Body of pancreas (tissue), 4 donors: ENCODE measurements around the gene PVALB. TPM values are rescaled to one million over a fixed set of nuclear protein-coding genes. Genes with fewer than 3 reads are reported as not detected.

Experiments used
- ATAC-seq: fragments of 150-250 bp; one replicate; pipeline ENCODE4 v1.9.1; 2016
- DNase-seq, 4 donors: peaks; one replicate each; pipeline ENCODE4 v3.0.0-alpha.2; 2019
- H3K27ac ChIP-seq, 4 donors: fragments of 200-600 bp; sonication (generic); 1 replicate in 3 of 4; 2 replicates in 1 of 4; pipeline versions ENCODE4 v1.5.1 to v1.6.1; 2016 to 2019; ENCODE audit warnings: mild to moderate bottlenecking in 1 of 4, mixed read lengths in 1 of 4, moderate library complexity in 1 of 4
- H3K27me3 ChIP-seq, 2 donors: fragments of 200-600 bp; sonication (generic); one replicate each; pipeline ENCODE4 v1.6.0; 2016; ENCODE audit warnings: mild to moderate bottlenecking in 1 of 2
- H3K36me3 ChIP-seq, 2 donors: fragments of 200-600 bp; sonication (generic); replicated peaks in 1 of 2; 2 replicates each; pipeline ENCODE4 v1.5.1; 2016; ENCODE audit warnings: low read depth in 2 of 2; ENCODE audit not compliant: insufficient read depth in 1 of 2
- H3K4me1 ChIP-seq: fragments of 200-600 bp; sonication (generic); one replicate; pipeline ENCODE4 v1.6.0; 2016
- H3K4me3 ChIP-seq, 2 donors: fragments of 200-600 bp; sonication (generic); 1 replicate in 1 of 2; 2 replicates in 1 of 2; pipeline ENCODE4 v1.5.1; 2016 to 2019
- H3K9me3 ChIP-seq, 3 donors: fragments of 200-600 bp; sonication (generic); 1 replicate in 2 of 3; 2 replicates in 1 of 3; pipeline ENCODE4 v1.5.1; 2016
- POLR2A ChIP-seq, 3 donors: fragments of 450-650 bp; IDR thresholded peaks; one replicate each; pipeline ENCODE4 v1.6.1; 2016; ENCODE audit warnings: antibody characterized with exemption in 3 of 3, mild to moderate bottlenecking in 2 of 3
- WGBS, 2 donors: methylation state at CpG; one replicate each; pipeline ENCODE4 v1.1.5; 2017; 5-methylcytosine and 5-hydroxymethylcytosine counted together
- intact Hi-C: fragments of 100-400 bp; cut with DNase I; formaldehyde crosslinking; loops from one replicate; pipeline ENCODE4 v1.15.1; 2023
- total RNA-seq, 2 donors: library from RNA; depleted of rRNA; stranded (reverse); fragments of >200 nt; gene quantifications; one replicate each; pipeline ENCODE4 v1.1.0, GENCODE V29; 2016
- TF ChIP-seq, protein P1 (sequence below), 7 experiments: fragments of 450-650 bp in 4 of 7; fragments of 200-600 bp in 3 of 7; sonication (generic) in 3 of 7; IDR thresholded peaks; one replicate each; pipeline ENCODE4 v1.5.1; 2016 to 2019; ENCODE audit warnings: antibody characterized with exemption in 7 of 7

PVALB gene
- total RNA-seq, 2 donors from 2014 or later: not detected

DNA sequence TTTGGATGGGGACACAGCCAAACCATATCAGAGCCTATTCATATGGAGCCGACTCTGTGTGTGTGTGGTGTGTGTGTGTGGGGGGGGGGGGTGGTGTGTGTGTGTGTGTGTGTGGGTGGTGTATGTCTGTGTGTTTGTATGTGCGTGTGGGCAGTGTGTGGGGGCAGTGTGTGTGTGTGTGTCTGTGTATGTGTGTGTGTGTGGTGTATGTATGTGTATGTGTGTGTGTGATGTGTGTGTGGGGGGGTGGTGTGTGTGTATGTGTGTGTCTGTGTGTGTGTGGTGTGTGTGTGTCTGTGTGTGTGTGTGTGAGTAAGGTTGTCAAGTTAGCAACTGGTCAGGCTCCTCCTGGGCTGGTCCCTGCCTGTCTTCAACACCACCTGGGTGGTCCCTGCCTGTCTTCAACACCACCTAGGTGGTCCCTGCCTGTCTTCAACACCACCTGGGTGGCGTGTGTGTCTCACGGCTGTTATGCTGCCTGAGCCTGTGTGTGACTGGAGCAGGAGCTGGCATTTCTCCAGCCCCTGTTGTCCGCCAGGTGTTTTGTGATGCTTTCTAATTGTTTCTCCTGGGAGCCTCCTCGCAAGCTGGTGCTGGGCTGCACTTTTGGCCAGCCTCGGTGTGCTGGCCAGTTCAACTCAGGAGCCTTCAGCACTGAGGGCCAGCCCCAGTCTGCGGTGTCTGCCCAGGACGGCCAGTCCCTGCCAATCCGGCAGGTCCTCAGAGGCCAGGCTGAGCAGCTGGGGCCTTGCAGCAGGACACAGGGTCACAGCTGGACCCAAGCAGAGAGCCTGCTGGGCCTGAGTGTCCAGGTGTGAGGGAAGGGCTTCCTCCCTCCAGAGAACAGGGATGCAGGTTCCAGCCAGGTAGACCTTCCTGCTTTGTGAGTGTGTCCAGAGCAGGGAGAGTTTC, 21.5 kb upstream of the PVALB start:
- intact Hi-C loops: no loop called here
- WGBS, 2 donors: 74 to 79% methylated on average over 10 of the region's 10 CpGs
- Histone ChIP-seq H3K27me3 (no peaks in the 10 kb centered on the region), H3K27ac (no peak overlapping the region), H3K9me3 (no peaks in the 10 kb centered on the region), H3K4me1 (no peaks in the 10 kb centered on the region), H3K4me3 (no peak overlapping the region), H3K36me3 (no peaks in the 10 kb centered on the region)
- ATAC-seq (no peak), DNase-seq (no peak)
- no peak for TF ChIP-seq POLR2A (IDR thresholded peaks at IDR 0.05)
- TF ChIP-seq, protein P1, sequence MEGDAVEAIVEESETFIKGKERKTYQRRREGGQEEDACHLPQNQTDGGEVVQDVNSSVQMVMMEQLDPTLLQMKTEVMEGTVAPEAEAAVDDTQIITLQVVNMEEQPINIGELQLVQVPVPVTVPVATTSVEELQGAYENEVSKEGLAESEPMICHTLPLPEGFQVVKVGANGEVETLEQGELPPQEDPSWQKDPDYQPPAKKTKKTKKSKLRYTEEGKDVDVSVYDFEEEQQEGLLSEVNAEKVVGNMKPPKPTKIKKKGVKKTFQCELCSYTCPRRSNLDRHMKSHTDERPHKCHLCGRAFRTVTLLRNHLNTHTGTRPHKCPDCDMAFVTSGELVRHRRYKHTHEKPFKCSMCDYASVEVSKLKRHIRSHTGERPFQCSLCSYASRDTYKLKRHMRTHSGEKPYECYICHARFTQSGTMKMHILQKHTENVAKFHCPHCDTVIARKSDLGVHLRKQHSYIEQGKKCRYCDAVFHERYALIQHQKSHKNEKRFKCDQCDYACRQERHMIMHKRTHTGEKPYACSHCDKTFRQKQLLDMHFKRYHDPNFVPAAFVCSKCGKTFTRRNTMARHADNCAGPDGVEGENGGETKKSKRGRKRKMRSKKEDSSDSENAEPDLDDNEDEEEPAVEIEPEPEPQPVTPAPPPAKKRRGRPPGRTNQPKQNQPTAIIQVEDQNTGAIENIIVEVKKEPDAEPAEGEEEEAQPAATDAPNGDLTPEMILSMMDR (IDR thresholded peaks at IDR 0.05): no peak

DNA sequence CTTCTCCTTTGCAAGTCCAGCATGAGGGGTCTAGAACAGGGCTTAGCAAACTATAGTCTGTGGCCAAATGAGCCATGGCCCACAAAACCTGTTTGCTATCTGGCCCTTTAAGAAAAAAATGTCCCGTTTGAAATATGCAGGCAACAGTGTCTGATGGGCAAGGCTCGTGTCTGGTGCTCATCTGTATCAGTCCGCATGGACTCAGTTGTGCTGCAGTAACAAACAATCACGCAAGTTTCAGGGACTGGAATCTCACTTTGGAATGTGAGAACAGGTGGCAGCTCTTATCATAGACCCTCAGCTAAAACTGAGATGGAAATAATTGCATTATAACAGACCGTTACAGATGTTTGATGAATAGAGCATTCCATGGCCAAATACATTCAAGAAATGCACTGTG, 19.1 kb upstream of the PVALB start:
- intact Hi-C loops: no loop called here
- Histone ChIP-seq H3K27ac (no peak overlapping the region), H3K36me3 (no peaks in the 10 kb centered on the region), H3K9me3 (no peaks in the 10 kb centered on the region), H3K4me3 (no peak overlapping the region), H3K4me1 (no peaks in the 10 kb centered on the region), H3K27me3 (no peaks in the 10 kb centered on the region)
- TF ChIP-seq POLR2A (IDR thresholded peaks at IDR 0.05): no peak
- TF ChIP-seq, protein P1 (IDR thresholded peaks at IDR 0.05): no peak
- WGBS, 2 donors: 59 to 62% methylated on average over 5 of the region's 5 CpGs
- ATAC-seq (no peak), DNase-seq (no peak)

DNA sequence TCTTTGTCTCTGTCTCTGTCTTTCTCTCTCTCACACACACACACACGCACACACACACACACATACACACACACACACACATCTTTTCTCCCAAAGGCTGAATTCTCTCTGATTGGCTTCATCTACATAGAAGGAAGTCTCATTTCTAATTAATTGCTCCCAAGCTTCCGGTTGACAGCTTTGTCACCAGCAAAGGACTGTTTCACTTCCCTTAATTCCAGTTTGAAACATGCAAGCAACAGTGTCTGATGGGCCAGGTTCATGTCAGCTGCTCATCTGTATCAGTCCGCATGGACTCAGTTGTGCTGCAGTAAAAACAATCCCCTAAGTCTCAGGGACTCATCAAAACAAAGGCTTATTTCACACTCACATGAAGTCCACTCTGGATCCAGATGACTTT, 16.2 kb upstream of the PVALB start:
- 77 to 84% methylated on average over 3 of the region's 3 CpGs for WGBS, 2 donors
- Histone ChIP-seq H3K27me3 (no peaks in the 10 kb centered on the region), H3K36me3 (no peaks in the 10 kb centered on the region), H3K4me3 (no peak overlapping the region), H3K27ac (no peak overlapping the region), H3K4me1 (no peaks in the 10 kb centered on the region), H3K9me3 (no peaks in the 10 kb centered on the region)
- intact Hi-C loops: no loop called here
- TF ChIP-seq POLR2A (IDR thresholded peaks at IDR 0.05): no peak
- TF ChIP-seq, protein P1 (IDR thresholded peaks at IDR 0.05): no peak
- no peak for DNase-seq
- ATAC-seq: no peak

DNA sequence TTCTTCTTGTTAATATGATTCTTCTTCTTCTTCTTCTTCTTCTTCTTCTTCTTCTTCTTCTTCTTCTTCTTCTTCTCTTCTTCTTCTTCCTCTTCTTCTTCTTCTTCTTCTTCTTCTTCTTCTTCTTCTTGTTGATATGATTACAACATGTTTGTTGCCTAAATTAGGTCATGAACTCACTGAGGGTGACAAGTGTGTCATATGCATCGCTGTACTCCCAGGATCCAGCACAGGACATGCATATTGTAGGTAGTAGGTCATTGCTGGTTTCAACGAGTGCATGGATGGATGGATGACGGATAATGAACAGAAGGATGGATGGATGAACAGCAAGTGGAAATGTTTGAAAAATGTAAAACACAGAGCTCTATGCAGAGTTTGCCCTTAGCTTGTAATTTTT, 14.9 kb upstream of the PVALB start:
- ATAC-seq: no peak
- H3K27me3 ChIP-seq: no peaks in the 10 kb centered on the region
- H3K4me3 ChIP-seq: no peak overlapping the region
- H3K36me3 ChIP-seq: no peaks in the 10 kb centered on the region
- TF ChIP-seq, protein P1 (IDR thresholded peaks at IDR 0.05): no peak
- TF ChIP-seq POLR2A (IDR thresholded peaks at IDR 0.05): no peak
- 82% methylated on average over 3 of the region's 3 CpGs for WGBS, 2 donors
- H3K4me1 ChIP-seq: no peaks in the 10 kb centered on the region
- intact Hi-C loops: no loop called here
- H3K9me3 ChIP-seq: no peaks in the 10 kb centered on the region
- DNase-seq: no peak
- H3K27ac ChIP-seq: no peak overlapping the region

DNA sequence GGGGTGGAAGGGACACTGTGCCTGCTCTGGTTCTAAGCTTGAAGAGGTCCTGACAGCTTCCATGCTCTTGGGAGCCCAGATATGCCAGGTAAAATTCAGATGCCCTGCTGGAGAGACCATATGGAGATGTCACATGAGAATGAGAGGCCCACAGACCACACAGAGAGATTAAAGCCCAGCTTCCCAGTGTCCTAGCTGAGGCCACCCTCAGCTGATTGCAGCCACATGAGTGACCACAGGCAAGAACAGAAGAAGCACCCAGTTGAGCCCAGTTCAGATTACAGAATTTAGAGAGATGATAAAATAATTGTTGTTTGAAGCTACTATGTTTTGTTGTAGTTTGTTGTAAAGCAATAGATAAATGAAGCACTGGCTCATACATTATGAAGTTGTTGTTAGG, 14.4 kb upstream of the PVALB start:
- Histone ChIP-seq H3K27me3 (no peaks in the 10 kb centered on the region), H3K4me1 (no peaks in the 10 kb centered on the region), H3K27ac (no peak overlapping the region), H3K36me3 (no peaks in the 10 kb centered on the region), H3K4me3 (no peak overlapping the region), H3K9me3 (no peaks in the 10 kb centered on the region)
- intact Hi-C loops: no loop called here
- no peak for TF ChIP-seq POLR2A (IDR thresholded peaks at IDR 0.05)
- TF ChIP-seq, protein P1 (IDR thresholded peaks at IDR 0.05): no peak
- DNase-seq (no peak), ATAC-seq (no peak)
